Activated CD8-positive, alpha-beta T cell treated with anti-CD3 and anti-CD28 coated beads for 36 hours (primary cell): ENCODE data around the gene AFMID. TPM values are rescaled to one million over a fixed set of nuclear protein-coding genes. Genes with fewer than 3 reads are reported as not detected.
"Not testable (repeated sequence)": the region's sequence is repeated elsewhere in the genome, so short reads cannot be mapped to it uniquely, and the experiment has no call there.

Experiments used
- ATAC-seq: fragments of 200-7000 bp; cut with Tn5 transposase; one replicate; pipeline ENCODE4 v1.10.0; 2021; ENCODE audit warnings: mild to moderate bottlenecking, moderate library complexity
- CTCF ChIA-PET: fragments of 350-600 bp; sonication (Branson Sonifier 250); formaldehyde crosslinking; loops from one replicate; lab custom pipeline; 2021; ENCODE audit warnings: antibody characterized with exemption; lab: Charles Lee
- POLR2A ChIA-PET: fragments of 350-600 bp; sonication (Branson Sonifier 250); formaldehyde crosslinking; loops from one replicate; lab custom pipeline; 2021; ENCODE audit warnings: antibody characterized with exemption; lab: Charles Lee
- DNase-seq: peaks from one replicate; pipeline ENCODE4 v3.0.0-alpha.2; 2020
- H3K27ac Mint-ChIP-seq: one replicate; pipeline ENCODE4 v1.8.0; 2021; ENCODE audit warnings: mild to moderate bottlenecking, mixed read lengths
- H3K27me3 Mint-ChIP-seq: one replicate; pipeline ENCODE4 v1.8.0; 2021; ENCODE audit warnings: mixed read lengths
- H3K36me3 Mint-ChIP-seq: one replicate; pipeline ENCODE4 v1.8.0; 2021; ENCODE audit warnings: low read depth, mixed read lengths
- H3K4me1 Mint-ChIP-seq: one replicate; pipeline ENCODE4 v1.8.0; 2021; ENCODE audit warnings: low read depth, mixed read lengths
- H3K4me3 Mint-ChIP-seq: one replicate; pipeline ENCODE4 v1.8.0; 2021; ENCODE audit warnings: mild to moderate bottlenecking, moderate library complexity, mixed read lengths
- H3K9me3 Mint-ChIP-seq: one replicate; pipeline ENCODE4 v1.8.0; 2021; ENCODE audit warnings: mixed read lengths
- CTCF ChIP-seq: fragments of 200-600 bp; IDR thresholded peaks from one replicate; pipeline ENCODE4 v1.8.0; 2022; ENCODE audit warnings: antibody characterized with exemption, mild to moderate bottlenecking
- intact Hi-C: fragments of 100-400 bp; cut with micrococcal nuclease; formaldehyde crosslinking; loops from one replicate; pipeline ENCODE4 v1.10.0; 2022
- total RNA-seq, 2 experiments: library from RNA; stranded (reverse); gene quantifications; one replicate each; pipeline ENCODE4 v1.2.3, GENCODE V29; 2021

AFMID gene
- total RNA-seq, 2 experiments from 2014 or later: 20.8 to 27.9 TPM

DNA sequence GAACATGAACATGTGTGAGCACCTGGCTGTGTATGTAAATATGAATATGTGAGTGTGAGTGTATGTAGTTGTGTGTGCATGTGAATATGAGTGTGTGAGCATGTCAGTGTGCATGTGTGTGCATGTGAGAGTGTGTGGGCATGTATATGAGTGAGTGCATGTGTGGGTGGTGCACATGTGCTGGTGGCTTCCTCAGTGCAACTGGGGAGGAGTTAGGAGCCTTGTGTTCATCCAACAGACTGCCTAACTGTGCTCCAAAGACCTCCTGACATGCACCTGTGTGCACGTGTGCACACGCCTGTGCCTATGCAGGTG, 45.7 kb downstream of the AFMID start:
- no peak overlapping the region for H3K4me3 Mint-ChIP-seq
- H3K36me3 Mint-ChIP-seq: no peaks in the 10 kb centered on the region
- H3K4me1 Mint-ChIP-seq: peaks cover 12% of the 10 kb centered on the region
- ATAC-seq: peak; percentile 47
- ChIA-PET CTCF (no interaction called here), POLR2A (no interaction called here)
- H3K27ac Mint-ChIP-seq: no peak overlapping the region
- no peaks in the 10 kb centered on the region for H3K9me3 Mint-ChIP-seq
- intact Hi-C loops: no loop called here
- no peak for TF ChIP-seq CTCF
- H3K27me3 Mint-ChIP-seq: peaks cover 24% of the 10 kb centered on the region
- no peak for DNase-seq

DNA sequence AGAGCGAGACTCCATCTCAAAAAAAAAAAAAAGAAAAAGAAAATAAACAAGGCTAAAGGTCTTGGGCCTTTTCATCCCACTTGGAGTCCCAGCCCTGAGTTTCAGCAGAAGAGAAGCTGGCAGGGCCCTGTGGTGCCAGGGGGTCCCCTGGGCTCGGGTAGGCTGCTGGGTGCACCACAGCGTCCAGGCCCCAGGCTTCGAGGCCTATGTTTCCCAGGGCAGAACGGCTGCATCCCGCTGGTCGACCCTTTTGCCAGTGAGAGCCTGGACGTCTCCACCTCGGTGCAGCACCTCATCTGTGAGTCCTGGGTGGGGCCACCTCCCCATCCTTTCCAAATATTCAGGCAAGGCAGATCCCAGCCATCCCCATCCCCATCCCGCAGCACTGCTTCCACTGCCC, 46.5 kb downstream of the AFMID start:
- Mint-ChIP-seq H3K27me3 (peaks cover 22% of the 10 kb centered on the region), H3K27ac (no peak overlapping the region), H3K36me3 (no peaks in the 10 kb centered on the region), H3K4me1 (peaks cover 12% of the 10 kb centered on the region), H3K9me3 (no peaks in the 10 kb centered on the region), H3K4me3 (no peak overlapping the region)
- intact Hi-C loops: no loop called here
- POLR2A ChIA-PET: no interaction called here
- CTCF ChIA-PET: no interaction called here
- TF ChIP-seq CTCF: no peak
- no peak for ATAC-seq
- DNase-seq: no peak

DNA sequence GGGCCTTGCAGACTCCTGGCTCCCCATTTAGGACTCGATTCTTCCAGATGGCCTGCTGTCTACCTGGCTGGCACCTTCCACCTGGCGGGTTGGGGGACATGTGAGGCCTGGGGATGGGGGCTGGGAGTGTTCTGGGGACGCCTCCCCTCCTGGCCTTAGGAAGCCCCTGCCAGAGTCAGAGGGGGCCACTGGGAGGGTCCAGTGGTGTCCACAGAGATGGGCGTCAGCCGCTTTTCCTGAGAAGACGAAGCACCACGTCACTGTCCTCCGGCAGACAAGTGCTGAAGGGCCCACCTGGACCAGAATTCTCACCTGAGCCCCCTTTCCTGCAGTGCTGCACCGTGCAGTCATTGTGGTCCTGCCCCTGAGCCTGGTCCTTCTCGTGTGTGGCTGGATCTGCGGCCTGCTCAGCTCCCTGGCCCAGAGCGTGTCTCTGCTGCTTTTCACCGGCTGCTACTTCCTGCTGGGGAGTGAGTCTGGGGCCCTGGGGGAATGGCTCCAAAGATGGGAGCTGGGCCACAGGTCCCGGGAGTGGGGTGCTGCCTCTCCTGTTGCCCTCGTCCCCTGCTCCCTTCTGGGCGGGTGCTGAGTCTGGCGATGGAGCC, 47.2 kb downstream of the AFMID start:
- ChIA-PET POLR2A (no interaction called here), CTCF (interaction anchor here (1.5 kb wide), 1 partner anchor 17 kb away, joined by 5 read pairs; no protein-coding TSS in a partner anchor)
- DNase-seq (no peak), ATAC-seq (no peak)
- H3K27ac Mint-ChIP-seq: no peak overlapping the region
- H3K36me3 Mint-ChIP-seq: no peaks in the 10 kb centered on the region
- TF ChIP-seq CTCF: no peak
- H3K4me1 Mint-ChIP-seq: peaks cover 12% of the 10 kb centered on the region
- peaks cover 22% of the 10 kb centered on the region for H3K27me3 Mint-ChIP-seq
- no peaks in the 10 kb centered on the region for H3K9me3 Mint-ChIP-seq
- intact Hi-C loops: no loop called here
- H3K4me3 Mint-ChIP-seq: no peak overlapping the region

GRCh38 chr17:78235022-78235421, 47.9 kb downstream of the AFMID start:
- DNase-seq, H3K9me3 Mint-ChIP-seq, intact Hi-C loops, H3K4me3 Mint-ChIP-seq, POLR2A ChIA-PET, ATAC-seq, H3K36me3 Mint-ChIP-seq, H3K27ac Mint-ChIP-seq: not testable (repeated sequence)
- CTCF ChIA-PET: interaction anchor here (1.5 kb wide), 1 partner anchor 16 kb away, joined by 5 read pairs; no protein-coding TSS in a partner anchor
- H3K27me3 Mint-ChIP-seq: peaks cover 22% of the 10 kb centered on the region
- peaks cover 12% of the 10 kb centered on the region for H3K4me1 Mint-ChIP-seq

- no peaks in the 10 kb centered on the region for H3K36me3 Mint-ChIP-seq
- ATAC-seq: no peak
- H3K4me3 Mint-ChIP-seq: no peak overlapping the region
- ChIA-PET POLR2A (interaction anchor here (1.2 kb wide), 1 partner anchor 9 kb away, joined by 3 read pairs; no protein-coding TSS in a partner anchor), CTCF (interaction anchor here (1.5 kb wide), 1 partner anchor 15 kb away, joined by 5 read pairs; no protein-coding TSS in a partner anchor)
- peaks cover 9% of the 10 kb centered on the region for H3K4me1 Mint-ChIP-seq
- peaks cover 16% of the 10 kb centered on the region for H3K27me3 Mint-ChIP-seq
- intact Hi-C loops: no loop called here
- no peaks in the 10 kb centered on the region for H3K9me3 Mint-ChIP-seq
- TF ChIP-seq CTCF: no peak
- no peak for DNase-seq
- H3K27ac Mint-ChIP-seq: no peak overlapping the region
Observed at GRCh38 chr17:78235885-78236284, 48.7 kb downstream of the AFMID start.
